Esophagus muscularis mucosa (tissue), 4 donors: ENCODE measurements around the gene TMTC2. TPM values are rescaled to one million over a fixed set of nuclear protein-coding genes. Genes with fewer than 3 reads are reported as not detected.
"Not testable (repeated sequence)": the region's sequence is repeated elsewhere in the genome, so short reads cannot be mapped to it uniquely, and the experiment has no call there.

ENCODE experiments used
- DNase-seq: peaks from one replicate; pipeline ENCODE4 v3.0.0-alpha.2; 2017; ENCODE audit errors: extremely low spot score
- H3K27ac ChIP-seq, 4 donors: fragments of 200-600 bp; sonication (generic); replicated peaks in 1 of 4; 1 replicate in 3 of 4; 2 replicates in 1 of 4; pipeline ENCODE4 v1.5.1; 2016 to 2019; ENCODE audit warnings: mild to moderate bottlenecking in 1 of 4
- H3K27me3 ChIP-seq, 4 donors: fragments of 200-600 bp; sonication (generic); one replicate each; pipeline versions ENCODE4 v1.5.1 to v1.6.0; 2016 to 2019
- H3K36me3 ChIP-seq, 4 donors: fragments of 200-600 bp; sonication (generic); one replicate each; pipeline ENCODE4 v1.5.1; 2016 to 2019
- H3K4me1 ChIP-seq, 4 donors: fragments of 200-600 bp; sonication (generic); one replicate each; pipeline ENCODE4 v1.5.1; 2016 to 2019
- H3K4me3 ChIP-seq, 4 donors: fragments of 200-600 bp; sonication (generic); 1 replicate in 2 of 4; 2 replicates in 2 of 4; pipeline ENCODE4 v1.5.1; 2016 to 2019; ENCODE audit warnings: mild to moderate bottlenecking in 4 of 4, moderate library complexity in 1 of 4
- H3K9me3 ChIP-seq, 4 donors: fragments of 200-600 bp; sonication (generic); 1 replicate in 3 of 4; 2 replicates in 1 of 4; pipeline ENCODE4 v1.5.1; 2016 to 2019
- EP300 ChIP-seq: sonication (generic); formaldehyde crosslinking; IDR thresholded peaks from one replicate; pipeline ENCODE4 v1.6.1; 2017; ENCODE audit warnings: antibody characterized with exemption
- POLR2A ChIP-seq: fragments of 450-650 bp; IDR thresholded peaks from one replicate; pipeline ENCODE4 v1.6.1; 2017; ENCODE audit warnings: antibody characterized with exemption, moderate library complexity, mild to moderate bottlenecking, low read depth
- POLR2AphosphoS5 ChIP-seq, 2 donors: sonication (generic); formaldehyde crosslinking; IDR thresholded peaks; one replicate each; pipeline ENCODE4 v1.6.1; 2017; ENCODE audit warnings: antibody characterized with exemption in 2 of 2
- WGBS: methylation state at CpG from one replicate; pipeline ENCODE4 v1.1.5; 2018; 5-methylcytosine and 5-hydroxymethylcytosine counted together
- intact Hi-C: fragments of 100-400 bp; cut with DNase I; formaldehyde crosslinking; loops from one replicate; pipeline ENCODE4 v1.15.1; 2023
- total RNA-seq, 4 donors: library from RNA; depleted of rRNA; stranded (reverse); fragments of >200 nt; gene quantifications; one replicate each; pipeline versions ENCODE4 v1.1.0 to v1.2.1, GENCODE V29; 2016
- TF ChIP-seq, protein P1 (sequence below), 3 experiments: fragments of 200-600 bp in 2 of 3; fragments of 450-650 bp in 1 of 3; sonication (generic) in 2 of 3; IDR thresholded peaks; one replicate each; pipeline ENCODE4 v1.5.1; 2017 to 2019; ENCODE audit warnings: antibody characterized with exemption in 3 of 3, mild to moderate bottlenecking in 2 of 3, moderate library complexity in 1 of 3

Gene TMTC2
- total RNA-seq, 4 donors from 2014 or later: 4.7 to 8.7 (median 7.3) TPM

DNA sequence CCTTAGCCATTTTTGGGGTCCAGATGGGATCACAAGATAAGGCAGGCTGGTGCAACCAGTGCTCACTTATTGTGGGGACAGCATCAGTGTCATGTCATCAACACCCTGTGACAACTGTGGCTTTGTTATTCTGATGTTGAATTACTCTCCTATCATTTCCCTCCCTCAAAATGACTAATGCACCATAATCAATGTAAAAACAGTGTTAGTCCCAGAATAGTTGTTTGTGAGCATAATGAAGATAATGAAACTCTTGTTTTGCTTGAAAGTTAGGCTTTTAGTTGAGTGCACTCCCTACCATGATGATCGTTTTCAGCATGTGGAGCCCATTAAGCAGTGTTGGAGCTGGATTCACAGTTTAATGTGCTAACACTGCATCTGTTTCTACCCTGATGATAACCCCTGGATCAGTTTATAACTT is 151.4 kb downstream of the TMTC2 start:
- intact Hi-C loops: no loop called here
- Histone ChIP-seq H3K9me3 (no peaks in the 10 kb centered on the region), H3K36me3 (no peaks in the 10 kb centered on the region), H3K4me1 (peaks cover 0 to 10% (median 2%) of the 10 kb centered on the region in 4 donors), H3K27ac (no peak overlapping the region), H3K4me3 (no peak overlapping the region), H3K27me3 (no peaks in the 10 kb centered on the region)
- no peak for TF ChIP-seq POLR2A
- TF ChIP-seq, protein P1, sequence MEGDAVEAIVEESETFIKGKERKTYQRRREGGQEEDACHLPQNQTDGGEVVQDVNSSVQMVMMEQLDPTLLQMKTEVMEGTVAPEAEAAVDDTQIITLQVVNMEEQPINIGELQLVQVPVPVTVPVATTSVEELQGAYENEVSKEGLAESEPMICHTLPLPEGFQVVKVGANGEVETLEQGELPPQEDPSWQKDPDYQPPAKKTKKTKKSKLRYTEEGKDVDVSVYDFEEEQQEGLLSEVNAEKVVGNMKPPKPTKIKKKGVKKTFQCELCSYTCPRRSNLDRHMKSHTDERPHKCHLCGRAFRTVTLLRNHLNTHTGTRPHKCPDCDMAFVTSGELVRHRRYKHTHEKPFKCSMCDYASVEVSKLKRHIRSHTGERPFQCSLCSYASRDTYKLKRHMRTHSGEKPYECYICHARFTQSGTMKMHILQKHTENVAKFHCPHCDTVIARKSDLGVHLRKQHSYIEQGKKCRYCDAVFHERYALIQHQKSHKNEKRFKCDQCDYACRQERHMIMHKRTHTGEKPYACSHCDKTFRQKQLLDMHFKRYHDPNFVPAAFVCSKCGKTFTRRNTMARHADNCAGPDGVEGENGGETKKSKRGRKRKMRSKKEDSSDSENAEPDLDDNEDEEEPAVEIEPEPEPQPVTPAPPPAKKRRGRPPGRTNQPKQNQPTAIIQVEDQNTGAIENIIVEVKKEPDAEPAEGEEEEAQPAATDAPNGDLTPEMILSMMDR (IDR thresholded peaks at IDR 0.05): no peak
- no peak for TF ChIP-seq POLR2AphosphoS5 (IDR thresholded peaks at IDR 0.05)
- TF ChIP-seq EP300: no peak
- WGBS: 50% methylated on average over 1 of the region's 1 CpG
- DNase-seq: no peak

DNA sequence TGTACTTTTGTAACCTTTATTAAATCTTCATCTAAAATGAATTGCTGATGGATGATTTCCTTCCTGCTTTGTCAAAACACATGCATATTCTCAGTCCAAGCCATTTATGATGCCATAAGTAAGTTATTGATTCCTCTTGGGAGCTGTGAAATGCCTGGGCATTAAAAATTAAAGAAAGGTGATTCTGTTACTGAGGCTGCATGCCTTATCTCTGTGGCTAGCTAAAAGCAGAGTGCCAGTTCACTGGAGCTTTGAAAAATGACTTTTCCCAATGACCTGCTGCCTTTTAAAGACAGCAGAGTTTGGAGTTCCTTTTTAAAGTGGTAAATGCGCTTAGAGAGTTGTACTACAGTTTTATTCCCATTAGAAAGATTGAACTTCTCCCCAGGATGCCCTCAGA is 152.1 kb downstream of the TMTC2 start:
- TF ChIP-seq, protein P1 (IDR thresholded peaks at IDR 0.05): no peak
- TF ChIP-seq POLR2A (no peak), POLR2AphosphoS5 (IDR thresholded peaks at IDR 0.05) (no peak), EP300 (no peak)
- no peak for DNase-seq
- Histone ChIP-seq H3K4me3 (no peak overlapping the region), H3K27me3 (no peaks in the 10 kb centered on the region), H3K27ac (no peak overlapping the region), H3K9me3 (no peaks in the 10 kb centered on the region), H3K36me3 (no peaks in the 10 kb centered on the region), H3K4me1 (peaks cover 0 to 10% (median 2%) of the 10 kb centered on the region in 4 donors)
- intact Hi-C loops: no loop called here
- 87% methylated on average over 1 of the region's 1 CpG for WGBS

DNA sequence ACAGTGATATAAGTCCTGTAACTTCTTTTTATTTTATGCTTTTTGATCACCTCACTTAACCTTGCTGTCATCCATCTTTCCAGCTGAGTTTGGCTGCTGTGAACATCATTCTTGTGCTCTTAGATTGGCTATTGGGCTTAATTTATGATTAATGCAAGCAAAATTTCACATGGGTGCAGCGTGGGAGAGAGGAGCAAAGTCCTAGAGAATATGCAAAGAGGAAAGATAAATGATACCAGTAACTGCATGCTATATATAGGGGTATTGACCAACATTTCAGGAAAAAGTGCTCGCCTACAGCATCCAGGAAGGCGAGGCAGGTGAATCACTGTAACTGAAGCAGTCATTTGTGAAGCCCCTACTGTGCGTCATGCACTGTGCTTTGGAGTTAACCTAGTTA is 153.1 kb downstream of the TMTC2 start:
- intact Hi-C loops: no loop called here
- Histone ChIP-seq H3K4me1 (peaks cover 0 to 10% (median 2%) of the 10 kb centered on the region in 4 donors), H3K36me3 (no peaks in the 10 kb centered on the region), H3K27me3 (no peaks in the 10 kb centered on the region), H3K27ac (no peak overlapping the region), H3K9me3 (no peaks in the 10 kb centered on the region), H3K4me3 (no peak overlapping the region)
- WGBS: 89% methylated on average over 4 of the region's 4 CpGs
- no peak for DNase-seq
- TF ChIP-seq, protein P1 (IDR thresholded peaks at IDR 0.05): no peak
- TF ChIP-seq EP300: no peak
- TF ChIP-seq POLR2A: no peak
- TF ChIP-seq POLR2AphosphoS5 (IDR thresholded peaks at IDR 0.05): no peak

DNA sequence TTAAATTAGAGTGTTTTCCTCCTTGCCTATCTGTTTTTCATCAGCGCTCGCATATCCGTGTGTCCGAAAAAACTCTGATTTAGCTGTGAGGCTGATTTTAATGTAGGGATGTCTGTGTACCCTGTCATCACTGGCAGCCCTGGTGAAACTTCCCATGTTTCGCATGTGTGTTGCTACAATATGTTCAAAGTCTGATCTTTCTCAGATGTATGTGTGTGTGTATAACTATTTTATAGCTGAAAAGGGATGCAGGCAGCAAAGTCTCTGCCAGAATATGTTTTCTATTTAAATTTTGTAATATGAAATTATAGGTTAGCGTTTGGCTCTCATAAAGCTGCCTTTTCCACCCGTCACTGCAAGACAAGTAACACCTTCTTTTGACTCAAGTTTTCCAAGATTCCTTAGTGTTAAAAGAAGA is 154.8 kb downstream of the TMTC2 start:
- H3K27ac ChIP-seq: no peak overlapping the region
- TF ChIP-seq POLR2AphosphoS5 (IDR thresholded peaks at IDR 0.05) (no peak), POLR2A (no peak), EP300 (no peak)
- TF ChIP-seq, protein P1 (IDR thresholded peaks at IDR 0.05): no peak
- H3K27me3 ChIP-seq: no peaks in the 10 kb centered on the region
- H3K9me3 ChIP-seq: no peaks in the 10 kb centered on the region
- H3K4me3 ChIP-seq: no peak overlapping the region
- intact Hi-C loops: no loop called here
- DNase-seq: no peak
- 65% methylated on average over 7 of the region's 7 CpGs for WGBS
- H3K4me1 ChIP-seq: peaks cover 0 to 6% (median 0%) of the 10 kb centered on the region in 4 donors
- no peaks in the 10 kb centered on the region for H3K36me3 ChIP-seq

DNA sequence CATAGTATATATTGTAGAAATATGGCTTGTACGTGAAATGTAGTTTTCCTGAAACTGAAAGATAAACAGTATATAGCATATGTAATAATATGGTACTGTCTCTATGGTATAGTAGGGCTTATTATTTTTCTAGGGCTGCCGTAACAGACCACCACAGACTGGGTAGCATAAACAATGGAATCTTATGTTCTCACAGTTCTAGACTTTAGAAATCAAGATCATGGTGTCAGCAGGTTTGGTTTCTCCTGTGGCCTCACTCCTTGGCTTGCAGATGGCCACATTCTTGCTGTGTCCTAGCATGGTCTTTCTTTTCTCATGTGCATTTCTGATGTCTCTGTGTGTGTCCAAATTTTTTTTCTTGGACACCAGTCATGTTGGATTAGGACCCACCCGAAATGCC is 155.8 kb downstream of the TMTC2 start:
- TF ChIP-seq POLR2A (no peak), POLR2AphosphoS5 (IDR thresholded peaks at IDR 0.05) (no peak), EP300 (no peak)
- TF ChIP-seq, protein P1 (IDR thresholded peaks at IDR 0.05): no peak
- Histone ChIP-seq H3K9me3 (no peaks in the 10 kb centered on the region), H3K27ac (no peak overlapping the region), H3K36me3 (no peaks in the 10 kb centered on the region), H3K27me3 (no peaks in the 10 kb centered on the region), H3K4me1 (peaks cover 0 to 6% (median 0%) of the 10 kb centered on the region in 4 donors), H3K4me3 (no peak overlapping the region)
- WGBS: 94% methylated on average over 3 of the region's 3 CpGs
- DNase-seq: no peak
- intact Hi-C loops: no loop called here

DNA sequence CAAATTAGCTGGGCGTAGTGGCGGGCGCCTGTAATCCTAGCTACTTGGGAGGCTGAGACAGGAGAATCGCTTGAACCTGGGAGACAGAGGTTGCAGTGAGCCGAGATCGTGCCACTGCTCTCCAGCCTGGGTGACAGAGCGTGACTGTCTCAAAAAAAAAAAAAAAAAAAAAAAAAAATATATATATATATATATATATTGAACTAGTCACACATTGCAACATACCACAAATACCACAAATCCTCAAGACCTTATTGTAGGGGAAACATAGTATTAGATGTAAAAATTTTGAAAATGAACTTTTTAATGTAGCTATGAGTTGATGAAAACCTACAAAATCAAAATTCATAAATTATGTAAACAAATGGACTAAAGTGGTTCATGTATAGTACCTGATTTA is 158.4 kb downstream of the TMTC2 start:
- H3K36me3 ChIP-seq, H3K9me3 ChIP-seq, H3K27ac ChIP-seq, H3K4me3 ChIP-seq, H3K4me1 ChIP-seq, intact Hi-C loops, H3K27me3 ChIP-seq, DNase-seq: not testable (repeated sequence)
- WGBS: 82% methylated on average over 7 of the region's 7 CpGs
